Measurements from ENCODE around the gene SH3RF3.

SH3RF3 gene

DNA sequence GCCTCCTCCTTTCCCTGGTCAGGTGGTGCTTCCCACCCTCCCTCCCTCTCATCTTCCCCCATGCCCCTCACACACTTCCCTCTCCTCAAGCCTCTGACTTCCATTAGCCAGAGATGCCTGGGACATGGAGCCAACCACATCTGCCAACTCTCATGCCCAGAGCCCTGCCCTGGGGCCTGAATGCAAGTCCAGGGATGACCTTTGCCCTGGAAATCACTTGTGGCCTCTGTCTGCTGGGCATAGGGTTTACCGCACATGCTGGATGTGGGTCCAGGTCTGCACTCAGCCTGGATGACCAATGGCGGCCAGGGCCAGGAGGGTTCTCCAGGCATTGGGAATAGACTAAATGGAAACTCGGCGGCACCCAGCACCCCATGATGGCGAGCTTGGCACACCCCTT is 385.9 kb downstream of the SH3RF3 start:
- no peak for DNase-seq

DNA sequence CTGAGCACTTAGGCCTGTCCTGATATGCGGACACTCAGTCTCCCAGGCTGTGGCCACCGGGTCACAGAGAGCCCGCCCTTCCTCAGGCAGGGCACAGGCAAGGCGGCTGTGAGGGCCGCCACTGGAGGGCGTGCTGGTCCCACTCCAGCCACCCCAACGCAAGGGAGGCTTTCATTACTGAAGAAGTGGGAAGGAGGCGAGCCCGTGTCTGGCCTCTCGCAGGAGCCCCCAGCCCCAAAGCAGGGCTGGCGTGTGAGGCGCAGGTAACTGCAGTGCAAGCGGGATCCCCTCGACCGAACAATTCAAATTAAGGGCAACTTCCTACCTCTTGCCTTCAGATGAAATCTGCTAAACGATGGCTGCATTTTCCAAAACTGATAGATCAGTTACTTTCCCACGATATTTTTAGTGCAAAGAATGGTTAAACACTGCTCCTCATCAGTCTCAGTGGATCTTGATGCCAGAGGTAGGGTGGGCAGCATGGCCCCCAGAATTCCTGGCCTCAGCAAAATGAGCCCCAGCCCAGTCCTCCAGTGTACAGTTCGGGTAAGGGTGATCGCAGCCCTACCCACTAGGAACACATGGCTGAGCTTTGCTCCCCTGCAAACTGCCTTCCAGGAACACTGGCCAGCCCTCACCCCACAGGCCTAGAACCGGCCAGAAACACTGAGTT is 387.6 kb downstream of the SH3RF3 start:
- no peak for DNase-seq

DNA sequence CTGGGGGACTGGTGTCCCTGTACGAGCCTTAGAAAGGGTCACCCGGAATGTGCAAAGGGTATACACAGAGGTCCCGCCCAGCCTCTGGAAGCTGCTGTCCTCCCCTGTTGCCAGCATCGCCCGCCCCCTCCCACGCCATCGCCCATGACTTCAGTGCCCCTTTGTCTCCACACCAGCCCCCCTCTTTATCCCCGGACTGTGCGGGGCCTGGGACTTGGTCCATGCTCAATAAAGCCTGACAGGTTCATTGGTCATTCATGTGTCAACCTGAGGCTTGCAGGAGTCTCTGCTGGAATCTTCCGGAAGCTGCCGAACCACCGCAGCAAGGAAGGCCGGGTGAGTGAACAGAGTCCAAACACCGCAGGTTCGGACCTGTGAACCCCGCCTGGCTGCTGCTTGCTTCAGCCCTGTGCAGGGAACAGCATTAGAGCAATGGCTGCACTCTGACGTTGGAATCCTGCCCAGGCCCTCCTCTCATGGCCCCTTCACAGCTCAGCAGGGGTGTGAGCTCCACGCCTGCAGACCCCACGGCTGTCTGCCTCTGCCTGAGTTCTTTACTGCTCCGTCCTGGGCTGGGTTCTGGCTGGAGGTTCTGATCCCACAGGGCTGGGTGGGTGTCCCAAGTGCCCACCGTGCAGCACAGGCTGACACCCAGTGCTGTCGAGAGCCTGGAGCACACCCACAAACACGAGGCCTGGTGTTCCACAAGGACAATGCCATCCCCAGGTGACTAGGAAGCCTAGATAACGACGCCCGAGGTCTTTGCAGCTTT is 388.3 kb downstream of the SH3RF3 start:
- no peak for DNase-seq

DNA sequence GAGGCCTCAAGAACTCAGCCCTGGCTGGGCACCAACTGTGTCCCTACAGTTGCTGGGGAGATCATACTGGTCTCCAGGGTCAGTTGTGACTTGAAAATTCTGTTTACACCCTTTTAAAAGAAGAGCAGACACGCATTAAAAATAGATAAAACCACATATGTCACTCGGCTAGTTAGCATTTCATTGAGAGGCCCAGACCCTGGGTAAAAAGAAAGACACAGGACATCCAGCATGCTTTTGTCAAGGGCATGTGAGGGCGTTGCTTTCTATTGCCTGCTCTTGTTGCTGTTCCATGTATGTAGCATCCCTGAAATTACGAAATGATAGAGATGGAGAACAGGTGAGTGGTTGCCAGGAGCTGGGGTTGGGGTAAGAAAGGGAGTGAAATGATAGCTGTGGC is 390.5 kb downstream of the SH3RF3 start:
- no peak for DNase-seq

DNA sequence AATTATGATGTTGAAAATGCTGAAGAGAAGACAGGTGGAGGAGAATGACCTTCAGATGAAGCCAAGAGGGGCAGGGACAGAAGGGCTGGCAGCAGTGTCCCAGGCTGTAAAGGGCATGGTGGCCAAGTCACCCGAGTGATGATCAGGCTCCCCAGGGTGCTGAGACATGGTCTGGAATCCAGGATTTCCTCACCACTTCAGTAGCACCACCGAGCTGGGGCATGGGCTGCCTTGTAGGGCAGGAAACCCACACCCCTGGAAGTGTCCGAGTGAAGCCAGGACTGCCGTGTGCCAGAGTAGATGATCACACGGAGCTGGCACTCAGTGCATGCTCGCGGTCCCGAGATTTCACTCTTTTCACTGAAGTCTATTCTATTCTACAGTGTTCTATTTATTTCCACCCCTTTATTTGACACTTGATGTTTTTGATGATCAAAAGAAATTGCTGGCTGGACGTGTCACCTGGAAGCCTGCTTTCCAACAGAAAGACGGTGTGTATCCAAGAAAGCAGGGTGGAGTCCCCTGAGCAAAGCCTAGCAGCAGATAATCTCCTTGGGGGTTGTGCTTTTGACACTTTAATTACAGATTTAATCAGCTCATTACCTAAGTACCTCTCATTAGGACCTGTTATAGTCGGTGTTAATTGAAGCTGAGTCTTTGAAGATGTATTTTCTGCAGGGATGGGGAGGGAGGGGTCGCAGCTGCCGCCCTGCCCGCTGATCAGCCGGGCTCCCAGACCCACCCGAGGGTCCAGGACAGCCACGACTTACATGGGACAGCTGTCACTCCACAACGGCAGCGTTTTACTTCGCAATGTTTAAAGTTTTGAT is 392.4 kb downstream of the SH3RF3 start:
- DNase-seq, result no peak

DNA sequence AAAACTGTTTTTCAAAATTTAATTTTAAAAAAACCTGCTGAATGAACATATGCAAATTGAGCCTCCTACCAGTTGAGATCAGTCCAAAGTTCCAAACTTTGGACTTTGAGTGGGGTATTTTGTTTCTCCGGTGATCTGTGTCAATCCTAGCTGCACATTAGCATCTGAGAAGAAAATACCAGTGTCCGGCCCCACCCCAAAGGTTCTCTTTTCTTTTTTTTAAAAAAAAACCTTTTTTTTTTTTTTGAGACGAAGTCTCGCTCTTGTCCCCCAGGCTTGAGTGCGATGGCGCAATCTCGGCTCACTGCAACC is 393.0 kb downstream of the SH3RF3 start:
- no peak for DNase-seq

DNA sequence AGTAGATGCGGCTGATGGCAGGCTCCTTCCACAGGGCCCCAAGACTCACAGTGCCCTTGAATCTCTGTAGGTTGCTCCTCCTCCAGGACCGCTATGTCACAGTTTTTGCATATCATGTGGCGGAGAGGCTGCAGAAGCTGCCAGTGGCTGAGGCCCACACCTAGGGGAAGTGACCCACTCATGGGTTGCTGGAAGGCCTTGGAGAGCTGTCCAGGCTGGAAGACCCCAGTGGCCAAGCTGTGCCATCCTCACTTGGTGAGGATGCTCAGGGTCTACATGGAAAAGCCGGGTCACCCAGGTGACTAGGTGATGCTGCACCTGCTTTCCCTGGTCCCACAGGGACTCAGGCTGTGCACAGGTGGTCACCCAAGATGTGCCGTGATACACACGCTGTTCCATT is 394.1 kb downstream of the SH3RF3 start:
- no peak for DNase-seq

DNA sequence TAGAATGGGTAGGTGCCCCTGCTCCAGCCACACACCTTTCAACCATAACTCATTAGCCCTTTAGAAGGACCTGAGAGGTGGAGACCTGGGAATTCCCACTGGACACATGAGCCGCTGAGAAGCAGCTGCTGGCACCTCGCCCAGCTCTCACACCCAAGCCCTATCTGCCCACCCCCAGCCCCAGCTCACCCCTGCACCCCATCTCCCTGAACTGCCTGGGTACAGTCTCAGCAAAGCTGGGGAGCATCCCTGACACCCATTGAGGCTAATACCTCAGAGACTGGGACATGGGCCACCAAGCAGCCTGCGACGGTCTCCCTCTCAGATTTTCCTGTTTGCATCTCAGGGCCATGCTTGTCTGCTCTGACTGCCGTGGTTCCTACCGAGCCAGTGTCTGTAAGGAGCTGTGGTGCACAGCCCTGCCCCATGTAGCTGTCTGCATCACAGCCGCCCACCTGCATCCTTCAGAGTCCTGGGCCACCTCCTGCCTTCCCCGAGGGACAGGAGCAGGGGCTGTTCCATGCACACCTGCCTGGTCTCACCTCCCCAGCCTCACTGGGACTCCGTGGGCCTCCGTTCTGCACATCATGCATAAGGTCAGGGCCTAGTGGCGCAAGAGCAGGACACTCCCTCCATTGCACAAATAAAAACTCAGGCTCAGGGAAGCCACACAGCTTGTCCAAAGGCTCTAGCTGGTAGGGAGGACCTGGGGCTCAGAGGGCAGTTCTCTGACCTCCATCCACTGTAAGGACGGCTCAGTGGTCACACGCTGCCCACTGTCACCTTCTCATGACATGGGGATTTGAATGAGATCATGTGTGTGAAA is 394.7 kb downstream of the SH3RF3 start:
- no peak for DNase-seq

DNA sequence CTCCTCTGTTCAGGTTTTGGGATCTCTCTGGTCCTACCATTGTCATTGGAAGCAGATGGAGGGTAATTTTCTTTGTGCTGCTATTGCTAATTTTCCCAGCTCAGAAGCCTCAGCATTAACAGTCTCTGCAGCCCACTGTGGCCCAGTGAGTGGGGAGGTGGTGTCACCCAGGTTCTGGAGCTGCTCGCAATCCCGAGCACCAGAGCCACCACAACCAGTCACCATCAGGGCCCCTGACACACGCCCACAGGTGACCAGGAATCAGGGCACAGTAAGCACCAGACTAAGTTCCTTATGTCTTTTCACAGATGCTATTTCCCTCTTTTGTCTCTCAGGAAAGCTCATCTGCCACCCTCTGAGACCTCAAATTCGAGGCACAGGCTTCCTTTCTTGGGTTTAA is 396.8 kb downstream of the SH3RF3 start:
- no peak for DNase-seq

DNA sequence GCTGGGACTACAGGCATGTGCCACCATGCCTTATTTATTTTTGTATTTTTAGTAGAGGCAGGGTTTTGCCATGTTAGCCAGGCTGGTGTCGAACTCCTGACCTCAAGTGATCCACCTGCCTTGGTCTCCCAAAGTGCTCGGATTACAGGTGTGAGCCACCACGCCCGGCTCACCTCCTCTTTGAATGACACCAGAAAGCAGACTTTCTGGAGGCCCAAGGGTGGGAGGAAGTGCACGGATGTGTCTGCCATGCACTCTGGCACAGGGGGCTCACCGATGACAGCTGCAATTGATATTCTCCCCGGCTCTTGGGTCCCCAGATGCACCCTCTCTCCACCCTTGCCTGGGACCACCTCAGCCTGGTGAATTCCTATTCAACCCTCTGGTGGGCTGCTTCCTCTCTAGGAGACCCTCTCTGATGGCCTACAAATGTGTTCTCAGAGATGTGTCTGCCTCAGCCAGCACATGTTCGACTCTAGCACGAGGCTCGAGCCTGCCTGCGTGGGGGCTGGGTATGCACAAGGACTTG is 397.5 kb downstream of the SH3RF3 start:
- no peak for DNase-seq

DNA sequence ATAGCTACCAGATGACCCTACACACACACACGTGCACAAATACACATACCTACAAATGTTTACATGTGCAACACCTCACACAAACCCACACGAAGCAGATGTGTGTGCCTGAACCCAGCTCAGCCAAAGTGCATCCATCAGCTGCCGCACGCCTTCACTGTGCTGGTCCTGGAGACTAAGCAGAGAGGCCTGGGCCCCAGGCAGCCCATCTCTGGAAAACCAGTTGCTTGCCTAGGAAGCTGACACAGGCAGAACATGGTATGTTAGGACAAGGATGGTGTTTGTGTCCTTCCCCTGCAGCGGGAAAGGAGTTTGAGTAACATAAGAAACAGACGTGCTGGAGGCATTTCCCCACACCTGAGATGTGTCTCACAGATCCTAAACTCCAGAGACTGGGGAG is 398.1 kb downstream of the SH3RF3 start:
- no peak for DNase-seq

DNA sequence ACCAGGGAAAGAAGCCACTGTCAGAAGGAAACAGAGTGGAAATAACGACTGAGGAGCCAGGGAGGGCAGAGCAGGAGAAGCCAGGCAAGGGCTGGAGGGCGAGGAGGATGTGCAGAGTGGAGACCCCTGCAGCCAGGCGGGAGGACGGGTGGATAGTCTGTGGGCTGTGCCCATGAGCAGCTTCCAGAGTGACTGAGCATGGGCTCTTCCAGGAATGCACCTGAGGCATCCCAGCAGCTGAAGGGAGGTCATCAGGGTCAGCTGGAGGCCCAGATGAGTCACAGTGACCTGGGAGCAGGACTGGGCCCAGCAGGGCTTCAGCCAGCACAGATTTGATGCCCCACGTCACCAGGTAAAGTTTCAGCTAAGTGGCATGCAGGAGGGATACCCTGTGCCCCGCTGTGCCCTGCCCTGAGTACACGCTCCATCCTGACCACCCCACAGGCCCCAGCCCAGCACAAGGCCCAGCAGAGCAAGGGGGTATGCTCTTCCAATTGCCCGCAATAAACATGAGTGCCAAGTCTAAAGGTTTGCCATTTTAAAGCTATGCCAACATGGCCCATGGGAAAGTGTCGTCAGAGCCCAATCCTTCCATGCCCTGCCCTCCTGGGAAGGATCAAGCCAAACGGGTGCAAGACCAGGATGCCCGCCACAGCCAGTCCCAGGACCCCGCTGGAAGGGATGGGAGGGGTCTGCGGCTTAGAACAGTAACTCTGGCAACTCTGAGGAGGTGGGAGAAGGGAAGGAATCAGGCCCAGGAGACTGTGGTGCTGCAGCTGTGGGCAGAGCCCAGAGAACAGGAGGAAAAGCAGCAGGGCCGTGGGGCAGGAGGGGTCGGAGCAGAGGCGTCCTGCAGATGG is 399.1 kb downstream of the SH3RF3 start:
- DNase-seq, result no peak

DNA sequence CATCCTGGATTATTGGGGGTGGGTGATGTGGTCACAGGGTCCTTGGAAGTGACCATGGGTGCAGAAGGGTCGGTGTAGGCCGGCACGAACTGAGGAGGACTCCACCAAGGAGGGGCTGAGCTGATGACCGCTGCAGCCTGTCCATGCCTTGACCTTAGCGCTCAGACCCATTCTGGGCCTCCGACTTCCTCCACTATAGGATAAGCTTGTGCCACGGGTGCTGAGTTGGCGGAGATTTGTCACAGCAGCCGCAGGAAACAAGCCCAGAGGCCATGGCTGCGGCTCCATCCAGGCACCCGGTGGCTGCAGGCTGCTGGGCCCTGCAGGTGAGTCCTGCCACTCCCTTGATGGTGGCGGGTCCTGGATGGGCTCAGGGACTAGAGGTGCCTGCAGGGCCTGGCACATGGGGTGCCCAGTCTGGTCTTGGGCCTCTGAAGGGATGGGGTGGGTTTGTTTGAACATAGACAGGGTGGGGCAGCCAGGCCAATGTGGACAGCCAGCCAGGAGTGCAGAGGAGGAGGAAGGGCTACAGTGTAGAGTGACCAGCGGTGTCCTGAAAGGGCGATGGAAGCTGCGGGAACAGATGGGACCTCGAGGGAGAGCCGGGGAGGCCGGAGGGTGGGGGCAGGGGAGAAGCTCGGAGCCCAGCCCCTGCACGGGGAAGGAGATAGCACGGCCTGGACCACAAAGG is 400.0 kb downstream of the SH3RF3 start:
- DNase-seq, result no peak

DNA sequence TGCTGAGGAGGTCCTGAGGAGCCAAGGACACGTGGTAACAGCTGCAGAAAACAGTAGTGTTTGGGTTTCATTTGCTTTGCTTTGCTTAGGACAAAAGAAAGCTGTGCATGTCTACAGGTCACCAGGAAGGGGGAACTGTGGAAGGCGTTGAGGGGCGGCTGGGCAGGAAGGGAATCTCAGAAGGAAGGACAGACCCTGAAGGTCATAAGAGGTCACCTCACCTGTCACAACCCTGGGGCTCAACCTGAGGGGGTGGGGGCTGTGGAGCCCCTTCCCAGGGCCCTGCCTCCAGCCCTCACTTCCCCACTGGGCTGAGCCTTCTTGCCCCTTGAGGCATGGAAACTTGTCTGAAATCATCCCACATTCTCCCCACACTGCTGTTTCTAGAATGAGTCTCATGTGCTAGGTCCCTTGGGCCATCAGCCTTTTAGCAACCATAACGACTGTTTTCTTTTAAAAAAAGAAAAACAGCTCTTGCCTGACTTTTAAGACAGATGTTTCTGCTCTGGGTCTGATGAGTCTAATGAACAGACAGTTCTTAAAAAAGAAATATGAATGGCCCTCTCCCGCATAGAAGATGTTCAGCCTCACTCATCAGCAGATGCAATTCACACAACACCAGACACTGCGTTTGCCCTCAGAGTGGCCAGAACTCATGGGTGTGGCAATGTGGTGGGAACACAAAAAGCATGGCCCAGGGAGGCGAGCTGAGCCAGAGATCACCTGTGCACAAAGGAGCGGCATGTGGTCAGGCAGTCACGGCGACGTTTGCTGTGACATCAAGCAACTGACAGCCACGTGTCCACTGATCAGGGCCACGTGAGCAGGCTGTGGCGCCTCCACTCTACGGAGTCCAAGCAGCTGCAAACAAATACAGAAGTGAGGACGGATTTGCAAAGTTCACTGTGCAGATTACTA is 400.8 kb downstream of the SH3RF3 start:
- DNase-seq, result no peak

DNA sequence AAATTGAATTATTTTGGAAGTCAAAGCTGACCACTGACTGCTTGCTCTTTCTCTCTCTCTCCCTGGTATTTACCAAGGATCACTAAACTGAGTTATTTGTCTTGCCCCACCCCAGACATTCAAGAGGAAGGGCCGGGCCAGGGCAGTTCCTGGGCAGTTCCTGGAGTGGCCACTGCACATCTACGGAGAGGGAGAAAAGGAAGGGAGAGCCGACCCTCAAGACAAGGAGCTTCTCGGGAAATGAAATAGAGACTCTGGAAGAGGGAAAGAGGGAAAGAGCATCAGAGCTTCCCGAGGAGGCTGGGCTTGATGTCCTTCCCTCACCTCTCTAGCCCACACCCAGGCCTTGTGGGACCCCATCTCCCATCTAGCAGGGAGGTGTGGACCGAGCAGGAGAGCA is 401.7 kb downstream of the SH3RF3 start:
- DNase-seq, result no peak

DNA sequence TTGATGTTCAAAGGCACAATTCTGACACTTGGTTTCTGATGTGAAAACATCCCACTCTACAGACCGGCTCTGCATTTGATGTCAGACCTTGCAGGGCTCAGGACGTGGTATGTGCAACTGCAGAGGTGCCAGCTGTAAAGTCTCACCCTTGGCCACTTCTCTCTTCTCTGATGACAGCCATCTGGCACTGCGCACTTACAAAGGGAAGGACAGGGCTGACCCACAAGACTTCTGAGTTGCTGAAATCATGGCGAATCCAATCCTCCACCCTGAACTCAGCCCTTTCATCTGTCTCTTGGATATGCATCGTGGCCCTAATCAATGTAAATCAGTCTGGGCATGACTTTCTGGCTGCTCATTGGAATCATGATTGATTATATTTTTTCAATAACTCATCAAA is 402.2 kb downstream of the SH3RF3 start:
- no peak for DNase-seq

DNA sequence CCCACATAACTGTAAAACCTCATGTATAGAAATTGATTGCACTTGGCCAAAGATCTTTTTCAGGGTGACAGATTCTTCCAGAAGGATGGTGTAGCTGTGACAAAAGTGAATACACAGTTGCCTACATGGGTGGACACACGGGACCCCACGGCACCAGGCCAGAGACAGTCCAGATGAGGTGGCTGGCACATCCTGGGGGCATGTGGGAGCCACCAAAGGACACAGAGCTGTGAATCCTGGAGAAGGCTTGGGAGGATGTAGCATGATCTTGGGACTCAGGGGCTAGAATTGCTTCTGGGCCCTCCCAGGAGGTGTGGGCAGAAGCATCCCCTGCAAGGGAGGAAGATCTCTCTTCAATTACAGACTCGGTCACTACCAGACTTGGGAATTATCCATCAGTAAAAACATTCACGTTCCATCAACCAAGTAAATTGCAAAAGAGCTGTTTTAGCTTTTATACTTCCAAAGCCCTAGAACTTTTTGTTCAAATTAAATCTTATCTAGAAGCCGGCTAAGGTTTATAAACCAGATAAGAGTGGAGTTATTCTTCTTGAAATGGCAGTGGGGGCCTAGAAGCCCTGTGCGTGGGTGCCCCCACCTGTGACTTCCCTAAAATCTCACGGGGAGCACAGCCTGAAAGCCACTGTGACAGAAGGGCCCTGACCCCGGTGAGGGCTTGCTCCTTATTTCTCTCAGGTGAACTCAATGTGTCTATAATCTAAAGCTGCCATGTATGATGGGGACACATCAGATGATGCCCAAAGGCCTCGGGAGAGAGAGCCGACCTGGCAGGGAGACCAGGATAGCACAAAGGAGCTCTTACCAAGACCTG is 403.1 kb downstream of the SH3RF3 start:
- DNase-seq, result no peak

DNA sequence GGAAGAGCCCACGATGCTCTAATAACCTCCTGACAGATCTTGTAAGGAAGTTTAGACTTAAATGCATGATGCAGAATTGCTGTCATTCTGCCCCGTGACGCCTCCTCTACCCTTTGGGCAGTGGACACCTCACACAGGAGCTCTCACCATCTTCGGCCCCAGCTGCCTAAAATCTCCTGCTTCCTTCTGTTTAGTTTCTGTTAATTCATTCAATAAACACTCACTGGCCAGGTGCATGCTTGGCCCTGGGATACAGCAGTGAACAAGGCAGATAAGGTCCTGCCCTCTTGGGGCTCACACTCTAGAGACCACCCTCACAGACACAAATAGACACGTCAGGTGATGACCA is 403.7 kb downstream of the SH3RF3 start:
- no peak for DNase-seq

DNA sequence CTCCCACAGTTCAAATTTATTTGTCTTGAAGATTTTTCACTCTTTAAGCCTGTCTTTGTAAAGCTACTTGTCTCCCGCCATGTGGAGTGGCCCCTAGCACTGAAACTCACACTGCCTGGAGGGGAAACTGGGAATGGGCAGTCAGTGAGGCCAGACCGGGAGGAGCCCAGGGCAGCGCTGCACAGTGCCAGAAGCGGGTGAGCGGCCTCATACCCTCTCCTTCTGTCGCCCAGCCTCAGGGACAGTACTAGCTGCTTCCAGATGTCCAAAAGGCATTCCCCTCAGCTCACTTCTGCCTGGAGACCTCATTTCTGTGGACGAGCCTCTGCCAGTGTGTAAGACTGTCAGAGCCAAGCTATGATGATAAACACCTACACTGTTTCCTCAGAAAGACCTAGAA is 404.8 kb downstream of the SH3RF3 start:
- no peak for DNase-seq
